H4 (cell line): ENCODE data around the gene ARAP3. TPM values are rescaled to one million over a fixed set of nuclear protein-coding genes. Genes with fewer than 3 reads are reported as not detected.
A peak's percentile ranks its signal among the peaks of the same experiment; 100 is the strongest.

Experiments
- DNase-seq: peaks from one replicate; pipeline ENCODE4 v3.0.0-alpha.2; 2015; ENCODE audit warnings: low spot score
- total RNA-seq: library from RNA; depleted of rRNA; stranded (reverse); fragments of >200 nt; shearing (Covaris generic); gene quantifications from 2 replicates; pipeline ENCODE4 v1.2.3, GENCODE V29; 2014

The ARAP3 gene
- total RNA-seq, 1 experiment from 2014 or later = 4.4 TPM

- no peak for DNase-seq
Observed at GRCh38 chr5:141697586-141697985, 15.6 kb upstream of the ARAP3 start.

GRCh38 chr5:141696431-141696830 lies 14.4 kb upstream of the ARAP3 start:
- no peak for DNase-seq

GRCh38 chr5:141695627-141696215 lies 13.7 kb upstream of the ARAP3 start:
- peak; percentile 47 for DNase-seq

- DNase-seq = no peak
Observed at GRCh38 chr5:141694479-141694878, 12.4 kb upstream of the ARAP3 start.

- no peak for DNase-seq
Observed at GRCh38 chr5:141692919-141693725, 11.1 kb upstream of the ARAP3 start.

GRCh38 chr5:141692533-141692888 lies 10.5 kb upstream of the ARAP3 start:
- no peak for DNase-seq

- DNase-seq = peak; percentile 62
Observed at GRCh38 chr5:141691867-141692532, 10.0 kb upstream of the ARAP3 start.

- DNase-seq = no peak
Observed at GRCh38 chr5:141691286-141691866, 9.3 kb upstream of the ARAP3 start.

GRCh38 chr5:141686648-141687416 lies 4.8 kb upstream of the ARAP3 start:
- no peak for DNase-seq

GRCh38 chr5:141685591-141685990 lies 3.6 kb upstream of the ARAP3 start:
- DNase-seq = no peak

- DNase-seq = no peak
Observed at GRCh38 chr5:141683596-141684141, 1.6 kb upstream of the ARAP3 start.

- DNase-seq = no peak
Observed at GRCh38 chr5:141681295-141681694, 735 bp downstream of the ARAP3 start.

- DNase-seq = peak; percentile 51
Observed at GRCh38 chr5:141680751-141681201, 1.3 kb downstream of the ARAP3 start.

GRCh38 chr5:141680178-141680577 lies 1.9 kb downstream of the ARAP3 start:
- DNase-seq = no peak

- no peak for DNase-seq
Observed at GRCh38 chr5:141677415-141677814, 4.6 kb downstream of the ARAP3 start.

GRCh38 chr5:141675672-141676071 lies 6.4 kb downstream of the ARAP3 start:
- no peak for DNase-seq

GRCh38 chr5:141674747-141675146 lies 7.3 kb downstream of the ARAP3 start:
- no peak for DNase-seq

GRCh38 chr5:141672841-141673813 lies 8.9 kb downstream of the ARAP3 start:
- no peak for DNase-seq

GRCh38 chr5:141672071-141672840 lies 9.8 kb downstream of the ARAP3 start:
- DNase-seq = no peak
